HL-60 (cell line): Measurements from ENCODE around the gene CTBP2.

Source experiments
- CTCF ChIP-seq: IDR thresholded peaks from one replicate; pipeline ENCODE4 v1.5.1; 2011; ENCODE audit warnings: low read length, control low read depth, inconsistent platforms; ENCODE audit not compliant: insufficient read depth
- GABPA ChIP-seq: IDR thresholded peaks from 2 replicates; pipeline ENCODE4 v1.6.1; 2012; ENCODE audit warnings: low read depth
- POLR2AphosphoS5 ChIP-seq: IDR thresholded peaks from 2 replicates; pipeline ENCODE4 v1.6.1; 2012; ENCODE audit warnings: low read depth
- REST ChIP-seq: IDR thresholded peaks from 2 replicates; pipeline ENCODE4 v1.6.1; 2012; ENCODE audit warnings: low read depth; ENCODE audit not compliant: insufficient replicate concordance
- SPI1 ChIP-seq: IDR thresholded peaks from 2 replicates; pipeline ENCODE4 v1.6.1; 2012; ENCODE audit warnings: low read depth, mild to moderate bottlenecking, borderline replicate concordance

- no peak for TF ChIP-seq CTCF
- no peak for TF ChIP-seq REST
- no peak for TF ChIP-seq GABPA
- no peak for TF ChIP-seq POLR2AphosphoS5
- TF ChIP-seq SPI1 = no peak
These were observed 121.7 kb downstream of the CTBP2 start for GRCh38 chr10:125038637-125039036.
